Endodermal cell (in vitro differentiated cells): ENCODE data around the gene GCNT2. TPM values are rescaled to one million over a fixed set of nuclear protein-coding genes. Genes with fewer than 3 reads are reported as not detected.

Source experiments
- DNase-seq: peaks from one replicate; pipeline ENCODE4 v3.0.0-alpha.2; 2017
- H3K27ac ChIP-seq: 2 replicates; pipeline ENCODE4 v1.5.1; 2013; ENCODE audit warnings: mild to moderate bottlenecking, low read depth, low read length, moderate library complexity
- H3K27me3 ChIP-seq: 2 replicates; pipeline ENCODE4 v1.6.1; 2013; ENCODE audit warnings: mild to moderate bottlenecking, low read length, moderate library complexity; ENCODE audit not compliant: insufficient read depth, control insufficient read depth, poor library complexity, severe bottlenecking
- H3K36me3 ChIP-seq: 2 replicates; pipeline ENCODE4 v1.7.0; 2013; ENCODE audit warnings: mild to moderate bottlenecking, low read length, moderate library complexity; ENCODE audit not compliant: control insufficient read depth, insufficient read depth
- H3K4me1 ChIP-seq: one replicate; pipeline ENCODE4 v1.7.0; 2013; ENCODE audit warnings: low read length; ENCODE audit not compliant: control insufficient read depth, insufficient read depth
- H3K4me3 ChIP-seq: 2 replicates; pipeline ENCODE4 v1.5.1; 2013; ENCODE audit warnings: mild to moderate bottlenecking, low read length, moderate library complexity
- H3K9ac ChIP-seq: 2 replicates; pipeline ENCODE4 v1.6.1; 2013; ENCODE audit warnings: mild to moderate bottlenecking, low read length, moderate library complexity; ENCODE audit not compliant: poor library complexity, severe bottlenecking; ENCODE audit errors: extremely low read depth
- H3K9me3 ChIP-seq: 2 replicates; pipeline ENCODE4 v1.6.1; 2013; ENCODE audit warnings: mild to moderate bottlenecking, low read length, moderate library complexity; ENCODE audit not compliant: control insufficient read depth
- H3K27ac Mint-ChIP-seq: 2 replicates; pipeline ENCODE4 v1.8.0; 2020; ENCODE audit warnings: mixed read lengths
- H3K27me3 Mint-ChIP-seq: 2 replicates; pipeline ENCODE4 v1.8.0; 2021; ENCODE audit warnings: mild to moderate bottlenecking, mixed read lengths; ENCODE audit not compliant: insufficient read depth
- H3K36me3 Mint-ChIP-seq: 2 replicates; pipeline ENCODE4 v1.8.0; 2020; ENCODE audit warnings: low read depth, mixed read lengths
- H3K4me1 Mint-ChIP-seq: 2 replicates; pipeline ENCODE4 v1.8.0; 2020; ENCODE audit warnings: mixed read lengths
- H3K4me3 Mint-ChIP-seq: 2 replicates; pipeline ENCODE4 v1.8.0; 2020; ENCODE audit warnings: mild to moderate bottlenecking, moderate library complexity, mixed read lengths
- H3K9me3 Mint-ChIP-seq: 2 replicates; pipeline ENCODE4 v1.8.0; 2020; ENCODE audit warnings: mild to moderate bottlenecking, mixed read lengths
- WGBS, 2 experiments: methylation state at CpG; one replicate each; pipeline versions ENCODE4 v1.1.5 to v1.1.7; 2013; ENCODE audit warnings: missing lambda C conversion rate in 2 of 2, mixed read lengths in 1 of 2; ENCODE audit not compliant: insufficient coverage in 1 of 2, insufficient read length in 1 of 2; 5-methylcytosine and 5-hydroxymethylcytosine counted together
- total RNA-seq, 2 donors: library from RNA; stranded (reverse); fragmentation: NEBNext Ultra II Directional in 1 of 2; extraction: Animal tissue kit (Norgen Biotek cat#: 25700) in 1 of 2; gene quantifications; 2 replicates in 1 of 2; 3 replicates in 1 of 2; pipeline ENCODE4 v1.2.1, GENCODE V29; 2021
- TF ChIP-seq, protein P1 (sequence below): fragments of 200-600 bp; sonication (generic); conservative IDR thresholded peaks from 2 replicates; pipeline ENCODE4 v1.5.0; 2021; ENCODE audit warnings: antibody characterized with exemption, mild to moderate bottlenecking

The GCNT2 gene
- total RNA-seq, 2 donors from 2014 or later = 23.3 to 24.9 TPM

DNA sequence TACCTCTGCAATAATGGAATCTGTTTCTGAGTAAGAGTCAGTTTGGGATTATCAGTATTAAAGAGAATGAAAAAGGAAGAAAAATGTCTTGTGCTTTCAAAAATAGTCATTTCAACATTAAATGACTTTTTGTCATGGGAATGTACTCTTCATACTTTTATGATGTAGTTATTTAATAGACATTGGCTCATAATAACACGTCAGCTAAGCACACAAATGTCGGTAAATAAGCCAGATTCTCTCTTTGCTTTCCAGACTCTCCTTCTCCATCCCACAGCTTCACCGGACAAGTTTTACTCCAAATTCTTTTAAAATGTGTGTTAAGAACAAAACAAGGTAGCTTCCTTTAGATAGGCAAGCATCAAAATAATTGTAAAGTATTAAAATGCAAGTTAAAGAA is 97.3 kb downstream of the GCNT2 start:
- Histone ChIP-seq H3K27me3 (no peaks in the 10 kb centered on the region), H3K9ac (no peak overlapping the region), H3K36me3 (peaks cover 28% of the 10 kb centered on the region), H3K27ac (no peak overlapping the region), H3K4me1 (no peaks in the 10 kb centered on the region), H3K4me3 (no peak overlapping the region), H3K9me3 (peaks cover 20% of the 10 kb centered on the region)
- no peak for DNase-seq
- WGBS, 2 experiments = 100% methylated on average over 3 of the region's 3 CpGs; no CpG with 5 or more reads in 1 of the 2 experiments
- peaks cover 17% of the 10 kb centered on the region for H3K27me3 Mint-ChIP-seq
- TF ChIP-seq, protein P1, sequence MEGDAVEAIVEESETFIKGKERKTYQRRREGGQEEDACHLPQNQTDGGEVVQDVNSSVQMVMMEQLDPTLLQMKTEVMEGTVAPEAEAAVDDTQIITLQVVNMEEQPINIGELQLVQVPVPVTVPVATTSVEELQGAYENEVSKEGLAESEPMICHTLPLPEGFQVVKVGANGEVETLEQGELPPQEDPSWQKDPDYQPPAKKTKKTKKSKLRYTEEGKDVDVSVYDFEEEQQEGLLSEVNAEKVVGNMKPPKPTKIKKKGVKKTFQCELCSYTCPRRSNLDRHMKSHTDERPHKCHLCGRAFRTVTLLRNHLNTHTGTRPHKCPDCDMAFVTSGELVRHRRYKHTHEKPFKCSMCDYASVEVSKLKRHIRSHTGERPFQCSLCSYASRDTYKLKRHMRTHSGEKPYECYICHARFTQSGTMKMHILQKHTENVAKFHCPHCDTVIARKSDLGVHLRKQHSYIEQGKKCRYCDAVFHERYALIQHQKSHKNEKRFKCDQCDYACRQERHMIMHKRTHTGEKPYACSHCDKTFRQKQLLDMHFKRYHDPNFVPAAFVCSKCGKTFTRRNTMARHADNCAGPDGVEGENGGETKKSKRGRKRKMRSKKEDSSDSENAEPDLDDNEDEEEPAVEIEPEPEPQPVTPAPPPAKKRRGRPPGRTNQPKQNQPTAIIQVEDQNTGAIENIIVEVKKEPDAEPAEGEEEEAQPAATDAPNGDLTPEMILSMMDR = no peak
- H3K9me3 Mint-ChIP-seq = peaks cover 5% of the 10 kb centered on the region
- H3K4me3 Mint-ChIP-seq = no peak overlapping the region
- H3K27ac Mint-ChIP-seq = no peak overlapping the region
- H3K36me3 Mint-ChIP-seq = peaks cover 45% of the 10 kb centered on the region
- peaks cover 6% of the 10 kb centered on the region for H3K4me1 Mint-ChIP-seq

DNA sequence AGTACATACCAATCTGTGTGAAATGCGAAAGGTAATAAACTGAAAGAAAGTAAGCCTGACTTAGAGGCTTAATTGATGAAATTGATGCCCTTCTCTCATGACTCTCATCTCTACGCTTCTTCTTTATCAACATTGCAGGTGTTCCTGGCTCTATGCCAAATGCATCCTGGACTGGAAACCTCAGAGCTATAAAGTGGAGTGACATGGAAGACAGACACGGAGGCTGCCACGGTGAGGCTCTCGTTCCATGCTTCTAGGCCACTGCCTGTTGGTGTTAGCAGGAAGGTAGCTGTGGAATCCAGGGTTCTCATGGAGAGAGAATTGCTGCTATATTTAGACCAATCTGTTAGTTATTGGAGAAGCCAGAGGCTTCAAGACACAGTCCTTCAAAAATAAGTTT is 100.1 kb downstream of the GCNT2 start:
- Histone ChIP-seq H3K4me3 (no peak overlapping the region), H3K27me3 (no peaks in the 10 kb centered on the region), H3K9ac (no peak overlapping the region), H3K27ac (no peak overlapping the region), H3K4me1 (no peaks in the 10 kb centered on the region), H3K36me3 (peaks cover 50% of the 10 kb centered on the region), H3K9me3 (peaks cover 15% of the 10 kb centered on the region)
- Mint-ChIP-seq H3K9me3 (peaks cover 5% of the 10 kb centered on the region), H3K4me1 (peaks cover 2% of the 10 kb centered on the region), H3K36me3 (peaks cover 54% of the 10 kb centered on the region), H3K4me3 (no peak overlapping the region), H3K27ac (no peak overlapping the region), H3K27me3 (no peaks in the 10 kb centered on the region)
- DNase-seq = no peak
- TF ChIP-seq, protein P1 = no peak
- WGBS, 2 experiments = 96 to 98% methylated on average over 5 of the region's 5 CpGs

DNA sequence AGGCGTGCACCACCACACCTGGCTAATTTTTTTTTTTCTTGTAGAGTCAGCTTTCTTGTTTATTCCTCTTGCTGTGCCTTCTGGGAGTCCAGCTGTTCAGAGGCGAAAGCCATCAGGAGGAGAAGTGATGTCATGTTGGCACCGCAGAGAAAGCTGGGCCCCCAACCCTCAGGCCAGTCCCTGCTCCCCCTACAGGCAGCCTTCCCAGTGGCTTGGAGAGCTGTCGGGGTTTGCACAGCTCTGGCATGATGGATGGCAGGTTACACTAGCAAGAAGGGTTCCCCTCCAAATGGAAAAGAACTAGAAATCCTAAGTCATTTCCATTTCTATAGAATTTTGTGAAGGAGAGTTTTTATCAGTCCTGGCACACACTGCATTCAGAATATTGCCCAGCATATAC is 100.7 kb downstream of the GCNT2 start:
- H3K36me3 ChIP-seq = peaks cover 56% of the 10 kb centered on the region
- 96 to 100% methylated on average over 1 to 4 of the region's 4 CpGs for WGBS, 2 experiments
- H3K9me3 ChIP-seq = peaks cover 12% of the 10 kb centered on the region
- H3K27me3 ChIP-seq = no peaks in the 10 kb centered on the region
- peaks cover 8% of the 10 kb centered on the region for H3K4me1 Mint-ChIP-seq
- H3K36me3 Mint-ChIP-seq = peaks cover 55% of the 10 kb centered on the region
- H3K27me3 Mint-ChIP-seq = no peaks in the 10 kb centered on the region
- H3K27ac ChIP-seq = no peak overlapping the region
- DNase-seq = peak; percentile 68
- H3K27ac Mint-ChIP-seq = no peak overlapping the region
- H3K9me3 Mint-ChIP-seq = peaks cover 5% of the 10 kb centered on the region
- H3K4me3 ChIP-seq = no peak overlapping the region
- no peaks in the 10 kb centered on the region for H3K4me1 ChIP-seq
- TF ChIP-seq, protein P1 = peak; percentile 48
- H3K9ac ChIP-seq = no peak overlapping the region
- H3K4me3 Mint-ChIP-seq = no peak overlapping the region
